GM12878 (cell line): Measurements from ENCODE around the gene CNDP2. TPM values are rescaled to one million over a fixed set of nuclear protein-coding genes. Genes with fewer than 3 reads are reported as not detected.

Source experiments
- ATAC-seq: fragments of 200-7000 bp; cut with Tn5 transposase; 3 replicates; pipeline ENCODE4 v1.9.1; 2020; ENCODE audit warnings: mild to moderate bottlenecking, moderate library complexity
- BruUV-seq: library from RNA; stranded (reverse); fragments of 400-500 nt; replicated peaks from 2 replicates; lab custom pipeline; 2021; lab: Mats Ljungman, UMichigan
- CTCF ChIA-PET: fragments of 300-600 bp; sonication (Branson Sonifier 250); formaldehyde crosslinking; extraction: SDS; loops from one replicate; lab custom pipeline; 2021; ENCODE audit warnings: inconsistent platforms; lab: Yijun Ruan, JAX
- POLR2A ChIA-PET: fragments of 350-600 bp; formaldehyde crosslinking; extraction: SDS; loops from one replicate; lab custom pipeline; 2021; ENCODE audit warnings: inconsistent platforms; lab: Charles Lee
- RAD21 ChIA-PET: fragments of 300-600 bp; sonication (Branson Sonifier 250); formaldehyde crosslinking; loops from one replicate; lab custom pipeline; 2023; ENCODE audit warnings: antibody characterized with exemption; ENCODE audit not compliant: unreplicated experiment; lab: Charles Lee
- SMC1A ChIA-PET: fragments of 300-600 bp; sonication (Branson Sonifier 250); formaldehyde crosslinking; loops from one replicate; lab custom pipeline; 2023; ENCODE audit not compliant: unreplicated experiment, uncharacterized antibody; lab: Charles Lee
- DNase-seq: peaks from one replicate; pipeline ENCODE4 v3.0.0-alpha.2; 2011; ENCODE audit warnings: low read depth, low spot score
- FAIRE-seq: peaks from 3 replicates; lab custom pipeline; 2011; peaks lifted over from hg19 to GRCh38; lab: Jason Lieb, UNC
- H2AFZ ChIP-seq: 2 replicates; pipeline ENCODE4 v1.6.0; 2011; ENCODE audit warnings: low read depth, low read length, control low read depth; ENCODE audit not compliant: control insufficient read depth
- H3K27ac ChIP-seq: 2 replicates; pipeline ENCODE4 v1.5.1; 2011; ENCODE audit warnings: control low read depth; ENCODE audit not compliant: control insufficient read depth, insufficient read depth
- H3K27me3 ChIP-seq, 2 experiments: replicated peaks in 1 of 2; 2 replicates each; pipeline versions ENCODE4 v1.6.0 to v1.6.1; 2011; ENCODE audit warnings: low read length in 1 of 2; ENCODE audit not compliant: control insufficient read depth in 2 of 2, insufficient read depth in 2 of 2
- H3K36me3 ChIP-seq, 2 experiments: 2 replicates each; pipeline ENCODE4 v1.5.1; 2011; ENCODE audit warnings: low read length in 1 of 2; ENCODE audit not compliant: control insufficient read depth in 2 of 2, insufficient read depth in 2 of 2
- H3K4me1 ChIP-seq: 2 replicates; pipeline ENCODE4 v1.6.1; 2011; ENCODE audit warnings: mild to moderate bottlenecking, low read length, moderate library complexity, mixed read lengths; ENCODE audit not compliant: control insufficient read depth, insufficient read depth
- H3K4me2 ChIP-seq: 2 replicates; pipeline ENCODE4 v1.6.0; 2011; ENCODE audit warnings: control low read depth; ENCODE audit not compliant: control insufficient read depth, insufficient read depth
- H3K4me3 ChIP-seq: fragments of 200-600 bp; sonication (generic); 2 replicates; pipeline ENCODE4 v1.5.1; 2016
- H3K79me2 ChIP-seq: 2 replicates; pipeline ENCODE4 v1.6.0; 2011; ENCODE audit warnings: low read length; ENCODE audit not compliant: control insufficient read depth, insufficient read depth
- H3K9ac ChIP-seq: 2 replicates; pipeline ENCODE4 v1.8.0; 2011; ENCODE audit warnings: low read length, control low read depth, mixed read lengths; ENCODE audit not compliant: control insufficient read depth, insufficient read depth
- H3K9me3 ChIP-seq: replicated peaks from 3 replicates; pipeline ENCODE4 v1.5.1; 2011; ENCODE audit warnings: mild to moderate bottlenecking, low read length; ENCODE audit not compliant: control insufficient read depth, insufficient read depth
- H4K20me1 ChIP-seq: 2 replicates; pipeline ENCODE4 v1.6.0; 2011; ENCODE audit not compliant: control insufficient read depth, insufficient read depth
- CREB1 ChIP-seq: IDR thresholded peaks from 2 replicates; pipeline ENCODE4 v1.6.1; 2012; ENCODE audit warnings: low read depth, mild to moderate bottlenecking, inconsistent platforms
- HDGF ChIP-seq: fragments of 450-650 bp; IDR thresholded peaks from 2 replicates; pipeline ENCODE4 v1.6.1; 2016; ENCODE audit warnings: antibody characterized with exemption
- MXI1 ChIP-seq: fragments of 150-350 bp; IDR thresholded peaks from 2 replicates; pipeline ENCODE4 v1.6.1; 2011; ENCODE audit warnings: low read depth, mild to moderate bottlenecking, inconsistent platforms, low read length, improper control_type of control experiment
- NFIC ChIP-seq: IDR thresholded peaks from 2 replicates; pipeline ENCODE4 v1.6.1; 2012; ENCODE audit warnings: low read depth, mild to moderate bottlenecking, inconsistent platforms, low read length, moderate library complexity
- NFYB ChIP-seq: IDR thresholded peaks from 2 replicates; pipeline ENCODE4 v1.6.1; 2011; ENCODE audit warnings: low read depth, mild to moderate bottlenecking, low read length, improper control_type of control experiment, moderate library complexity; ENCODE audit not compliant: insufficient read depth
- RAD21 ChIP-seq: IDR thresholded peaks from 2 replicates; pipeline ENCODE4 v1.6.1; 2011; ENCODE audit warnings: mild to moderate bottlenecking, low read depth, low read length, moderate library complexity; ENCODE audit not compliant: insufficient read depth
- RCOR1 ChIP-seq: conservative IDR thresholded peaks from 2 replicates; pipeline ENCODE4 v1.6.1; 2012; ENCODE audit warnings: low read depth, low read length, improper control_type of control experiment
- RELA ChIP-seq: fragments of 450-650 bp; IDR thresholded peaks from 2 replicates; pipeline ENCODE4 v1.8.0; 2014; ENCODE audit warnings: borderline replicate concordance; ENCODE audit not compliant: partially characterized antibody
- SMC3 ChIP-seq: IDR thresholded peaks from 2 replicates; pipeline ENCODE4 v1.6.1; 2011; ENCODE audit warnings: low read length, improper control_type of control experiment, borderline replicate concordance
- YY1 ChIP-seq: IDR thresholded peaks from 2 replicates; pipeline ENCODE4 v1.6.1; 2011; ENCODE audit warnings: low read depth, mild to moderate bottlenecking, low read length
- WGBS: methylation state at CpG from one replicate; pipeline ENCODE4 v1.1.6; 2016; ENCODE audit warnings: low lambda C conversion rate; ENCODE audit not compliant: insufficient replicate concordance, insufficient coverage; ENCODE audit errors: missing lambda C conversion rate; 5-methylcytosine and 5-hydroxymethylcytosine counted together
- in situ Hi-C: fragments of 300-500 bp; cut with MboI; formaldehyde crosslinking; loops from 9 replicates; pipeline ENCODE4 v1.14.3; 2018; ENCODE audit warnings: mixed read lengths
- intact Hi-C: fragments of 100-400 bp; cut with micrococcal nuclease; formaldehyde crosslinking; loops from one replicate; pipeline ENCODE4 v1.14.2; 2022; ENCODE audit not compliant: unreplicated experiment
- polyA plus RNA-seq, 11 experiments: library from polyadenylated mRNA; depleted of rRNA in 4 of 11; unstranded in 6 of 11; stranded (reverse) in 5 of 11; fragments of >200 nt; fragmentation: Nextera tagmentation in 4 of 11; fragmentation: Illumina TruSeq in 1 of 11; extraction: Ambion mirVana in 4 of 11; extraction: Trizol in 1 of 11; gene quantifications; 1 replicate in 1 of 11; 2 replicates in 10 of 11; pipeline versions ENCODE4 v1.2.1 to v1.2.3, GENCODE V29; 2011 to 2016; ENCODE audit warnings: inconsistent platforms in 2 of 11, missing spikeins in 2 of 11, low read depth in 1 of 11
- total RNA-seq, 4 experiments: library from RNA; depleted of rRNA in 3 of 4; stranded (reverse); fragments of >200 nt in 3 of 4; fragmentation: Illumina TruSeq in 1 of 4; extraction: Trizol in 1 of 4; gene quantifications; 2 replicates each; pipeline versions ENCODE4 v1.2.1 to v1.2.3, GENCODE V29; 2013 to 2021
- TF ChIP-seq, protein P1 (sequence below), 3 experiments: IDR thresholded peaks in 2 of 3; conservative IDR thresholded peaks in 1 of 3; 2 replicates each; pipeline ENCODE4 v1.5.1; 2011; ENCODE audit warnings: low read depth in 3 of 3, low read length in 3 of 3, mild to moderate bottlenecking in 3 of 3, control low read depth in 2 of 3, moderate library complexity in 2 of 3, inconsistent platforms in 1 of 3, mixed read lengths in 1 of 3; ENCODE audit not compliant: control insufficient read depth in 2 of 3, insufficient read depth in 1 of 3; ENCODE audit errors: extremely low read depth in 1 of 3

CNDP2 gene
- total and polyA plus RNA-seq, 10 of the 15 experiments (the other 5 are each of a cell fraction or from before 2014, with no cell fraction given), result 63.5 to 213 (median 158) TPM

DNA sequence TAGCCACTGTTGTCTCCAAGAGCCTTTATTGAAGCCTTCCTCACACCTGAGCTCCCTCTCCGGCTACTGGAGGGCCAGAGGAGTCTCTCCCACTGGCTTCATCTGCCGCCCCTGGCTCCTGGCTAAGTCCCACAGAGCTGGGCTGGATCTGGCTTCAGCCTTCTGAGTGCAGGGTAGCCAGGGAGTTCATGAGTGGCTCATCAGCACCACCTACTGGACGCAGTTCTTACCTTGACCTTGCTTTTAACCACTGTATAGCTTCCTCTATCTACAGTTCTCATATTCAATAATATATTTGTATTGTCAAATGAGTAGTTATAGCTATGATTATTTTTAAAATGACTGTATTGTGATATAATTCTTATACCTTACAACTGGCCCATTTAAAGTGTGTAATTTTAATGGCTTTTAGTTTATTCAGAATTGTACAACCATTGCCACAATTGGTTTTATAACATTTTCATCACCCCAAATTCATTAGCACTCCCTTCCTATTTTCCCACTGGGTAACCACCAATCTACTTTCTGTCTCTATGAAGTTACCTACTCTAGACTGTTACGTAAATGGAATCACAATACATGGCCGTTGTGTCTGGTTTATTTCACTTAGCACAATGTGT is 55.9 kb downstream of the CNDP2 start:
- RAD21 ChIA-PET, result interaction anchor here (0.6 to 1.9 kb wide), 19 partner anchors 10 to 673 kb away, joined by 3 to 15 read pairs (median 5); partner anchors contain the start of gene CNDP2

More for the DNA sequence above, 55.9 kb downstream of the CNDP2 start:
- TF ChIP-seq SMC3 (peak; percentile 76), RCOR1 (no peak), HDGF (no peak), CREB1 (no peak), NFYB (no peak), RAD21 (peak; percentile 86), RELA (no peak), MXI1 (no peak), NFIC (no peak), YY1 (0 out of 2 replicates have a peak, but pooled peaks have one; percentile 36)
- TF ChIP-seq, protein P1, sequence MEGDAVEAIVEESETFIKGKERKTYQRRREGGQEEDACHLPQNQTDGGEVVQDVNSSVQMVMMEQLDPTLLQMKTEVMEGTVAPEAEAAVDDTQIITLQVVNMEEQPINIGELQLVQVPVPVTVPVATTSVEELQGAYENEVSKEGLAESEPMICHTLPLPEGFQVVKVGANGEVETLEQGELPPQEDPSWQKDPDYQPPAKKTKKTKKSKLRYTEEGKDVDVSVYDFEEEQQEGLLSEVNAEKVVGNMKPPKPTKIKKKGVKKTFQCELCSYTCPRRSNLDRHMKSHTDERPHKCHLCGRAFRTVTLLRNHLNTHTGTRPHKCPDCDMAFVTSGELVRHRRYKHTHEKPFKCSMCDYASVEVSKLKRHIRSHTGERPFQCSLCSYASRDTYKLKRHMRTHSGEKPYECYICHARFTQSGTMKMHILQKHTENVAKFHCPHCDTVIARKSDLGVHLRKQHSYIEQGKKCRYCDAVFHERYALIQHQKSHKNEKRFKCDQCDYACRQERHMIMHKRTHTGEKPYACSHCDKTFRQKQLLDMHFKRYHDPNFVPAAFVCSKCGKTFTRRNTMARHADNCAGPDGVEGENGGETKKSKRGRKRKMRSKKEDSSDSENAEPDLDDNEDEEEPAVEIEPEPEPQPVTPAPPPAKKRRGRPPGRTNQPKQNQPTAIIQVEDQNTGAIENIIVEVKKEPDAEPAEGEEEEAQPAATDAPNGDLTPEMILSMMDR (IDR thresholded peaks at IDR 0.05 in 2 of 3, conservative IDR thresholded peaks at IDR 0.05 in 1 of 3; ENCODE audit: control insufficient read depth in 2 of 3, extremely low read depth in 1 of 3, insufficient read depth in 1 of 3, low read depth in 3 of 3, low read length in 3 of 3), result peak; percentile 76 to 92 (median 76); a peak in 5 of 6 replicates
- H3K4me3 ChIP-seq, result no peak overlapping the region
- H3K4me2 ChIP-seq, result no peak overlapping the region
- intact Hi-C loops (loop anchor here (1.0 to 5.0 kb wide), 3 partner anchors 199 to 510 kb away; no protein-coding TSS in a partner anchor), in situ Hi-C loops (loop anchor here (5.0 kb wide), 2 partner anchors 200 to 355 kb away; no protein-coding TSS in a partner anchor)
- ChIA-PET CTCF (interaction anchor here (0.6 to 1.6 kb wide), 44 partner anchors 10 to 512 kb away, joined by 3 to 42 read pairs (median 5); partner anchors contain the start of gene CNDP2), SMC1A (interaction anchor here (0.6 to 1.9 kb wide), 28 partner anchors 10 to 927 kb away, joined by 3 to 22 read pairs (median 4); partner anchors contain the start of gene CNDP2), POLR2A (interaction anchor here (0.6 to 0.9 kb wide), 4 partner anchors 10 to 309 kb away, joined by 3 to 6 read pairs (median 4); partner anchors contain the start of gene ZNF407)
- DNase-seq (peak; percentile 51), FAIRE-seq (peak; percentile 93), ATAC-seq (peak; percentile 100)
- no peak overlapping the region for H2AFZ ChIP-seq
- H3K79me2 ChIP-seq, result no peaks in the 10 kb centered on the region
- 0% methylated on average over 5 of the region's 5 CpGs for WGBS
- no peak overlapping the region for H3K27ac ChIP-seq
- no peak overlapping the region for H3K9ac ChIP-seq
- H3K9me3 ChIP-seq, result peaks cover 5% of the 10 kb centered on the region; the same call in 1 of the 3 replicates
- BruUV-seq, result no TSS peak
- no peaks in the 10 kb centered on the region for H4K20me1 ChIP-seq
- H3K36me3 ChIP-seq, result no peaks in the 10 kb centered on the region
- H3K4me1 ChIP-seq, result 0 out of 2 replicates have a peak, but pooled peaks cover 4% of the 10 kb centered on the region
- no peaks in the 10 kb centered on the region; a peak in 1 of 4 replicates for H3K27me3 ChIP-seq
